A549 (cell line): ENCODE results near the gene ADRB1.

Experiments
- CEBPB ChIP-seq, 2 experiments: fragments of >200 bp in 1 of 2; sonication (Bioruptor Twin) in 1 of 2; formaldehyde crosslinking in 1 of 2; IDR thresholded peaks; 2 replicates each; pipeline ENCODE4 v1.6.1; 2012 to 2016
- CHD2 ChIP-seq: fragments of 150-350 bp; IDR thresholded peaks from 2 replicates; pipeline ENCODE4 v1.6.1; 2014; ENCODE audit warnings: low read length; ENCODE audit not compliant: partially characterized antibody
- EP300 ChIP-seq, 2 experiments: fragments of >200 bp; sonication (Bioruptor Twin); formaldehyde crosslinking; IDR thresholded peaks; 2 replicates in 1 of 2; 3 replicates in 1 of 2; pipeline ENCODE4 v1.6.1; 2016 to 2017
- HDAC2 ChIP-seq: fragments of 200-600 bp; sonication (generic); IDR thresholded peaks from 2 replicates; pipeline ENCODE4 v1.6.1; 2016
- POLR2A ChIP-seq: IDR thresholded peaks from 2 replicates; pipeline ENCODE4 v1.6.1; 2012; ENCODE audit warnings: mild to moderate bottlenecking, low read length
- RFX5 ChIP-seq: fragments of 450-650 bp; IDR thresholded peaks from 2 replicates; pipeline ENCODE4 v1.7.1; 2014; ENCODE audit warnings: antibody characterized with exemption, mild to moderate bottlenecking, moderate library complexity
- SMC3 ChIP-seq: fragments of >200 bp; sonication (Bioruptor Twin); formaldehyde crosslinking; IDR thresholded peaks from 3 replicates; pipeline ENCODE4 v1.6.1; 2018; ENCODE audit warnings: inconsistent platforms
- SREBF2 ChIP-seq: fragments of 450-650 bp; IDR thresholded peaks from 2 replicates; pipeline ENCODE4 v1.6.1; 2014; ENCODE audit warnings: mild to moderate bottlenecking, moderate library complexity
- ZNF302 ChIP-seq: fragments of 250-450 bp; sonication (Bioruptor Pico); IDR thresholded peaks from 2 replicates; pipeline ENCODE4 v1.9.0; 2021; ENCODE audit warnings: inconsistent platforms, mild to moderate bottlenecking, moderate library complexity
- TF ChIP-seq, protein P1 (sequence below): fragments of >200 bp; sonication (Bioruptor Twin); formaldehyde crosslinking; IDR thresholded peaks from 3 replicates; pipeline ENCODE4 v1.5.1; 2016
- TF ChIP-seq, protein P2 (sequence below): fragments of 200-600 bp; sonication (generic); IDR thresholded peaks from 2 replicates; pipeline ENCODE4 v1.6.1; 2016; ENCODE audit warnings: antibody characterized with exemption, mild to moderate bottlenecking, moderate library complexity
- TF ChIP-seq, protein P3 (sequence below): fragments of 450-650 bp; IDR thresholded peaks from 2 replicates; pipeline ENCODE4 v1.6.1; 2014; ENCODE audit warnings: antibody characterized with exemption

DNA sequence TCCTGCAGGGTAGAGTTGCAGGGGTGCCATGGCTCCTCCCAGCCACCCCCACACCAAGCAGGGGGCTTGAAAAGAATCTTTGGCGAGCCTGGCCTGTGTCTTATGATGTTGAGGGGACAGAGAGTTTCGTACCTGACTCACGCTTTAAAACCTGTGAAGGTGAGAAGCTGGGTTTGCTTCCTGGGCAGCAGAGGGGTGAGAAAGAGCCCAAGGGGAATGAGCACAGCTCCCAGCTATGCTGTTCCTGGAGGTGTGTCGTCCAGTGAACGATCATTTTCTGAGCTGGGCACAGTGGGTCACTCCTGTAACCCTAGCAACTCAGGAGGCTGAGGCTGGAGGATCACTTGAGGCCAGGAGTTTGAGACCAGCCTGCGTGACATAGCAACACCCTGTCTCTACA is 13.5 kb upstream of the ADRB1 start:
- no peak for TF ChIP-seq CEBPB (IDR thresholded peaks at IDR 0.05)
- TF ChIP-seq, protein P1, sequence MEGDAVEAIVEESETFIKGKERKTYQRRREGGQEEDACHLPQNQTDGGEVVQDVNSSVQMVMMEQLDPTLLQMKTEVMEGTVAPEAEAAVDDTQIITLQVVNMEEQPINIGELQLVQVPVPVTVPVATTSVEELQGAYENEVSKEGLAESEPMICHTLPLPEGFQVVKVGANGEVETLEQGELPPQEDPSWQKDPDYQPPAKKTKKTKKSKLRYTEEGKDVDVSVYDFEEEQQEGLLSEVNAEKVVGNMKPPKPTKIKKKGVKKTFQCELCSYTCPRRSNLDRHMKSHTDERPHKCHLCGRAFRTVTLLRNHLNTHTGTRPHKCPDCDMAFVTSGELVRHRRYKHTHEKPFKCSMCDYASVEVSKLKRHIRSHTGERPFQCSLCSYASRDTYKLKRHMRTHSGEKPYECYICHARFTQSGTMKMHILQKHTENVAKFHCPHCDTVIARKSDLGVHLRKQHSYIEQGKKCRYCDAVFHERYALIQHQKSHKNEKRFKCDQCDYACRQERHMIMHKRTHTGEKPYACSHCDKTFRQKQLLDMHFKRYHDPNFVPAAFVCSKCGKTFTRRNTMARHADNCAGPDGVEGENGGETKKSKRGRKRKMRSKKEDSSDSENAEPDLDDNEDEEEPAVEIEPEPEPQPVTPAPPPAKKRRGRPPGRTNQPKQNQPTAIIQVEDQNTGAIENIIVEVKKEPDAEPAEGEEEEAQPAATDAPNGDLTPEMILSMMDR = no peak
- TF ChIP-seq HDAC2 = no peak
- no peak for TF ChIP-seq SREBF2
- no peak for TF ChIP-seq ZNF302 (CRISPR knock-in tag)
- no peak for TF ChIP-seq POLR2A
- no peak for TF ChIP-seq EP300 (IDR thresholded peaks at IDR 0.05)
- TF ChIP-seq, protein P2, sequence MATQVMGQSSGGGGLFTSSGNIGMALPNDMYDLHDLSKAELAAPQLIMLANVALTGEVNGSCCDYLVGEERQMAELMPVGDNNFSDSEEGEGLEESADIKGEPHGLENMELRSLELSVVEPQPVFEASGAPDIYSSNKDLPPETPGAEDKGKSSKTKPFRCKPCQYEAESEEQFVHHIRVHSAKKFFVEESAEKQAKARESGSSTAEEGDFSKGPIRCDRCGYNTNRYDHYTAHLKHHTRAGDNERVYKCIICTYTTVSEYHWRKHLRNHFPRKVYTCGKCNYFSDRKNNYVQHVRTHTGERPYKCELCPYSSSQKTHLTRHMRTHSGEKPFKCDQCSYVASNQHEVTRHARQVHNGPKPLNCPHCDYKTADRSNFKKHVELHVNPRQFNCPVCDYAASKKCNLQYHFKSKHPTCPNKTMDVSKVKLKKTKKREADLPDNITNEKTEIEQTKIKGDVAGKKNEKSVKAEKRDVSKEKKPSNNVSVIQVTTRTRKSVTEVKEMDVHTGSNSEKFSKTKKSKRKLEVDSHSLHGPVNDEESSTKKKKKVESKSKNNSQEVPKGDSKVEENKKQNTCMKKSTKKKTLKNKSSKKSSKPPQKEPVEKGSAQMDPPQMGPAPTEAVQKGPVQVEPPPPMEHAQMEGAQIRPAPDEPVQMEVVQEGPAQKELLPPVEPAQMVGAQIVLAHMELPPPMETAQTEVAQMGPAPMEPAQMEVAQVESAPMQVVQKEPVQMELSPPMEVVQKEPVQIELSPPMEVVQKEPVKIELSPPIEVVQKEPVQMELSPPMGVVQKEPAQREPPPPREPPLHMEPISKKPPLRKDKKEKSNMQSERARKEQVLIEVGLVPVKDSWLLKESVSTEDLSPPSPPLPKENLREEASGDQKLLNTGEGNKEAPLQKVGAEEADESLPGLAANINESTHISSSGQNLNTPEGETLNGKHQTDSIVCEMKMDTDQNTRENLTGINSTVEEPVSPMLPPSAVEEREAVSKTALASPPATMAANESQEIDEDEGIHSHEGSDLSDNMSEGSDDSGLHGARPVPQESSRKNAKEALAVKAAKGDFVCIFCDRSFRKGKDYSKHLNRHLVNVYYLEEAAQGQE = no peak
- no peak for TF ChIP-seq RFX5
- TF ChIP-seq, protein P3, sequence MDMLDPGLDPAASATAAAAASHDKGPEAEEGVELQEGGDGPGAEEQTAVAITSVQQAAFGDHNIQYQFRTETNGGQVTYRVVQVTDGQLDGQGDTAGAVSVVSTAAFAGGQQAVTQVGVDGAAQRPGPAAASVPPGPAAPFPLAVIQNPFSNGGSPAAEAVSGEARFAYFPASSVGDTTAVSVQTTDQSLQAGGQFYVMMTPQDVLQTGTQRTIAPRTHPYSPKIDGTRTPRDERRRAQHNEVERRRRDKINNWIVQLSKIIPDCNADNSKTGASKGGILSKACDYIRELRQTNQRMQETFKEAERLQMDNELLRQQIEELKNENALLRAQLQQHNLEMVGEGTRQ = no peak
- no peak for TF ChIP-seq CHD2
- no peak for TF ChIP-seq SMC3
